K562 (cell line): Measurements from ENCODE around the gene TNK2.

Experiments used
- CHD1 ChIP-seq: fragments of 200-600 bp; sonication (generic); IDR thresholded peaks from one replicate; pipeline ENCODE4 v1.6.1; 2012; ENCODE audit warnings: mild to moderate bottlenecking, moderate library complexity, low read length, inconsistent platforms
- FOS ChIP-seq: IDR thresholded peaks from 3 replicates; pipeline ENCODE4 v1.6.1; 2011; ENCODE audit not compliant: insufficient read length; ENCODE audit errors: extremely low read depth
- HDAC2 ChIP-seq: fragments of 450-650 bp; IDR thresholded peaks from 2 replicates; pipeline ENCODE4 v1.6.1; 2016; ENCODE audit warnings: mild to moderate bottlenecking
- HIVEP1 ChIP-seq: fragments of 250-450 bp; sonication (Bioruptor Pico); IDR thresholded peaks from 2 replicates; pipeline ENCODE4 v1.4.0; 2020; ENCODE audit warnings: mild to moderate bottlenecking
- L3MBTL2 ChIP-seq: fragments of 450-650 bp; IDR thresholded peaks from 2 replicates; pipeline ENCODE4 v1.6.1; 2016; ENCODE audit warnings: mild to moderate bottlenecking, moderate library complexity
- MXI1 ChIP-seq: IDR thresholded peaks from 2 replicates; pipeline ENCODE4 v1.6.1; 2011; ENCODE audit warnings: low read depth, mild to moderate bottlenecking, improper control_type of control experiment, low read length
- NCOA4 ChIP-seq: fragments of 450-650 bp; IDR thresholded peaks from 2 replicates; pipeline ENCODE4 v1.6.1; 2018; ENCODE audit warnings: mild to moderate bottlenecking; ENCODE audit not compliant: partially characterized antibody
- POLR2A ChIP-seq: fragments of 450-650 bp; conservative IDR thresholded peaks from 2 replicates; pipeline ENCODE4 v1.6.1; 2016
- SETDB1 ChIP-seq: IDR thresholded peaks from one replicate; pipeline ENCODE4 v1.6.1; 2012; ENCODE audit warnings: low read length, control low read depth, inconsistent platforms
- TF ChIP-seq, protein P1 (sequence below): sonication (generic); formaldehyde crosslinking; IDR thresholded peaks from 2 replicates; pipeline ENCODE4 v1.9.0; 2022; ENCODE audit warnings: mild to moderate bottlenecking, missing genetic modification reagents

DNA sequence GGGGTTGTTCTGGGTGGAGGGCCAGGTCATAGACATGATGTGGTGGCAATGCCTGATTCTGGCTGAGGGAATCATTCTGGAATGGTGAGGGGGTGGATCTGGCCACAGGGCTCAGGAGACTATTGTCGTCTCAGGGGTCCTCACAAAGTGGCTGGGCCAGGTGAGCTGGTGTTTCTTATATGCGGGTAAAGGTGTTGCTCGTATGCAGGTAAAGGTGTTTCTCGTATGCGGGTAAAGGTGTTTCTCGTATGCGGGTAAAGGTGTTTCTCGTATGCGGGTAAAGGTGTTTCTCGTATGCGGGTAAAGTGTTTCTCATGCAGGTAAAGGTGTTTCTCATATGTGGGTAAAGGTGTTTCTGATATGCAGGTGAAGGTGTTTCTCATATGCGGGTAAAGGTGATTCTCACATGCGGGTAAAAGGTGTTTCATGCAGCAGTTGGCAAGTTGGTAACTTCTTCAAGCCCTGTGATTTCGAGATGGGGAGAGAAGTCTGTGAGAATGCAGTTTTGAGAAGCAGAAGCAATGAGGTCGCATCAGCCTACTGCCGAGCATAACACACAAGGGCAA, 86.1 kb downstream of the TNK2 start:
- TF ChIP-seq HIVEP1 (CRISPR knock-in tag) (no peak), HDAC2 (no peak), SETDB1 (no peak), CHD1 (no peak), MXI1 (no peak), L3MBTL2 (no peak), NCOA4 (no peak), POLR2A (no peak), FOS (no peak)
- TF ChIP-seq, protein P1, sequence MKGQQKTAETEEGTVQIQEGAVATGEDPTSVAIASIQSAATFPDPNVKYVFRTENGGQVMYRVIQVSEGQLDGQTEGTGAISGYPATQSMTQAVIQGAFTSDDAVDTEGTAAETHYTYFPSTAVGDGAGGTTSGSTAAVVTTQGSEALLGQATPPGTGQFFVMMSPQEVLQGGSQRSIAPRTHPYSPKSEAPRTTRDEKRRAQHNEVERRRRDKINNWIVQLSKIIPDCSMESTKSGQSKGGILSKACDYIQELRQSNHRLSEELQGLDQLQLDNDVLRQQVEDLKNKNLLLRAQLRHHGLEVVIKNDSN (CRISPR knock-in tag), result no peak
